Measurements from ENCODE around the gene MYH9. TPM values are rescaled to one million over a fixed set of nuclear protein-coding genes. Genes with fewer than 3 reads are reported as not detected.

Gene MYH9
- total and polyA plus RNA-seq, 4 donors: 184 to 667 (median 332) TPM

GRCh38 chr22:36386351-36386899, 1.3 kb downstream of the MYH9 start:
- peaks cover 6 to 27% (median 18%) of the 10 kb centered on the region in 5 donors for H3K4me1 ChIP-seq (ENCODE audit: control insufficient read depth in 5 of 5, insufficient read depth in 5 of 5, low read length in 5 of 5)
- peak; percentile 35 to 58 (median 56) for DNase-seq

GRCh38 chr22:36385491-36386350, 2.0 kb downstream of the MYH9 start:
- TF ChIP-seq CTCF (IDR thresholded peaks at IDR 0.05; ENCODE audit: control extremely low read depth, extremely low read depth): no peak
- peak overlapping the region; percentile 28 to 72 for H3K9ac ChIP-seq (ENCODE audit: insufficient read depth in 1 of 2, low read length in 2 of 2)
- peak overlapping the region; percentile 99 for H3K4me3 ChIP-seq
- peak overlapping the region; percentile 99 to 100 for H3K27ac ChIP-seq (ENCODE audit: low read depth in 1 of 2, low read length in 1 of 2)
- H3K27me3 ChIP-seq (ENCODE audit: control insufficient read depth in 3 of 3, insufficient read depth in 3 of 3, low read length in 2 of 3): no peaks in the 10 kb centered on the region
- H3K9me3 ChIP-seq (ENCODE audit: control insufficient read depth in 4 of 4, insufficient read depth in 3 of 4, low read length in 3 of 4): no peaks in the 10 kb centered on the region
- H3K4me1 ChIP-seq (ENCODE audit: control insufficient read depth in 5 of 5, insufficient read depth in 5 of 5, low read length in 5 of 5): peaks cover 6 to 27% (median 19%) of the 10 kb centered on the region in 5 donors
- DNase-seq: peak; percentile 62 to 78 (median 67)
- H3K36me3 ChIP-seq (ENCODE audit: control insufficient read depth in 4 of 4, insufficient read depth in 4 of 4, low read length in 4 of 4): peaks cover 0 to 8% (median 1%) of the 10 kb centered on the region in 4 donors
- 6 to 10% methylated on average over 12 of the region's 12 CpGs for WGBS, 2 donors
- ATAC-seq (ENCODE audit: insufficient read depth, low FRiP score): no peak

More at GRCh38 chr22:36386351-36386899, 1.3 kb downstream of the MYH9 start:
- Histone ChIP-seq H3K27me3 (ENCODE audit: control insufficient read depth in 3 of 3, insufficient read depth in 3 of 3, low read length in 2 of 3) (no peaks in the 10 kb centered on the region), H3K9me3 (ENCODE audit: control insufficient read depth in 4 of 4, insufficient read depth in 3 of 4, low read length in 3 of 4) (no peaks in the 10 kb centered on the region), H3K9ac (ENCODE audit: insufficient read depth in 1 of 2, low read length in 2 of 2) (peak overlapping the region; percentile 55 to 72), H3K4me3 (peak overlapping the region; percentile 99), H3K36me3 (ENCODE audit: control insufficient read depth in 4 of 4, insufficient read depth in 4 of 4, low read length in 4 of 4) (peaks cover 0 to 6% (median 0%) of the 10 kb centered on the region in 4 donors), H3K27ac (ENCODE audit: low read depth in 1 of 2, low read length in 1 of 2) (peak overlapping the region; percentile 99 to 100)
- no peak for TF ChIP-seq CTCF (IDR thresholded peaks at IDR 0.05; ENCODE audit: control extremely low read depth, extremely low read depth)
- 0 to 1% methylated on average over 18 of the region's 18 CpGs for WGBS, 2 donors
- ATAC-seq (ENCODE audit: insufficient read depth, low FRiP score): no peak

GRCh38 chr22:36384766-36385481, 2.8 kb downstream of the MYH9 start:
- DNase-seq: peak; percentile 71 to 84 (median 82)
- H3K9ac ChIP-seq (ENCODE audit: insufficient read depth in 1 of 2, low read length in 2 of 2): peak overlapping the region; percentile 28 to 72
- H3K4me1 ChIP-seq (ENCODE audit: control insufficient read depth in 5 of 5, insufficient read depth in 5 of 5, low read length in 5 of 5): peaks cover 6 to 27% (median 22%) of the 10 kb centered on the region in 5 donors
- 6 to 11% methylated on average over 7 of the region's 7 CpGs for WGBS, 2 donors
- peaks cover 0 to 10% (median 2%) of the 10 kb centered on the region in 4 donors for H3K36me3 ChIP-seq (ENCODE audit: control insufficient read depth in 4 of 4, insufficient read depth in 4 of 4, low read length in 4 of 4)
- peak overlapping the region; percentile 99 to 100 for H3K27ac ChIP-seq (ENCODE audit: low read depth in 1 of 2, low read length in 1 of 2)
- no peak for TF ChIP-seq CTCF (IDR thresholded peaks at IDR 0.05; ENCODE audit: control extremely low read depth, extremely low read depth)
- no peaks in the 10 kb centered on the region for H3K9me3 ChIP-seq (ENCODE audit: control insufficient read depth in 4 of 4, insufficient read depth in 3 of 4, low read length in 3 of 4)
- peak overlapping the region; percentile 99 for H3K4me3 ChIP-seq
- no peak for ATAC-seq (ENCODE audit: insufficient read depth, low FRiP score)
- no peaks in the 10 kb centered on the region for H3K27me3 ChIP-seq (ENCODE audit: control insufficient read depth in 3 of 3, insufficient read depth in 3 of 3, low read length in 2 of 3)

All from lung (tissue), 12 donors.